Activated CD8-positive, alpha-beta memory T cell treated with anti-CD3 and anti-CD28 coated beads, Interleukin-2, amount 50 U/mL, for 48 hours (primary cell): ENCODE results near the gene TFR2.

Experiments used
- DNase-seq: peaks from one replicate; pipeline ENCODE4 v3.0.0-alpha.2; 2020

The TFR2 gene

GRCh38 chr7:100654908-100655831 lies 13.8 kb upstream of the TFR2 start:
- no peak for DNase-seq

- DNase-seq: no peak
Measured at GRCh38 chr7:100649826-100650565, 8.6 kb upstream of the TFR2 start.

- DNase-seq: no peak
Measured at GRCh38 chr7:100642534-100642907, 1.2 kb upstream of the TFR2 start.

GRCh38 chr7:100641860-100642533 lies 645 bp upstream of the TFR2 start:
- no peak for DNase-seq

GRCh38 chr7:100640517-100641440 lies 573 bp downstream of the TFR2 start:
- DNase-seq: no peak

GRCh38 chr7:100639995-100640516 lies 1.3 kb downstream of the TFR2 start:
- DNase-seq: no peak

- peak; percentile 83 for DNase-seq
Measured at GRCh38 chr7:100632951-100633717, 8.2 kb downstream of the TFR2 start.

- DNase-seq: no peak
Measured at GRCh38 chr7:100630066-100630465, 11.3 kb downstream of the TFR2 start.

- no peak for DNase-seq
Measured at GRCh38 chr7:100629117-100629716, 12.1 kb downstream of the TFR2 start.

- DNase-seq: no peak
Measured at GRCh38 chr7:100627238-100627549, 14.2 kb downstream of the TFR2 start.

- peak; percentile 93 for DNase-seq
Measured at GRCh38 chr7:100626530-100627237, 14.7 kb downstream of the TFR2 start.

GRCh38 chr7:100626055-100626454 lies 15.3 kb downstream of the TFR2 start:
- no peak for DNase-seq

- no peak for DNase-seq
Measured at GRCh38 chr7:100623951-100624824, 17.2 kb downstream of the TFR2 start.

GRCh38 chr7:100621554-100621953 lies 19.8 kb downstream of the TFR2 start:
- DNase-seq: no peak

GRCh38 chr7:100620804-100621203 lies 20.5 kb downstream of the TFR2 start:
- no peak for DNase-seq

- DNase-seq: no peak
Measured at GRCh38 chr7:100620239-100620638, 21.1 kb downstream of the TFR2 start.

- DNase-seq: no peak
Measured at GRCh38 chr7:100614308-100614861, 27.0 kb downstream of the TFR2 start.

GRCh38 chr7:100613412-100614175 lies 27.8 kb downstream of the TFR2 start:
- no peak for DNase-seq
